ENCODE measurements around the gene UBALD1. TPM values are rescaled to one million over a fixed set of nuclear protein-coding genes. Genes with fewer than 3 reads are reported as not detected.
A peak's percentile ranks its signal among the peaks of the same experiment; 100 is the strongest.

UBALD1 gene
- 5.9 TPM for total RNA-seq
- 20.4 TPM for polyA plus RNA-seq
- long read RNA-seq, donor 1, partial matches to known transcripts = 0 of 1 reads
- long read RNA-seq, donor 1, other reads (novel, unspliced or antisense) = 0 of 1 reads
- long read RNA-seq, donor 2 = 0 reads
- long read RNA-seq, donor 3, transcript UBALD1-205 (1 exons, 2,641 nt) = minor isoform, 11 of 23 reads
- long read RNA-seq, donor 3, transcript UBALD1-201 (3 exons, 1,413 nt) = major isoform, 12 of 23 reads
- long read RNA-seq, donor 3, partial matches to known transcripts = 0 of 23 reads
- long read RNA-seq, donor 3, other reads (novel, unspliced or antisense) = 0 of 23 reads
- long read RNA-seq, donor 4, transcript UBALD1-205 (1 exons, 2,641 nt) = major isoform, 6 of 9 reads
- long read RNA-seq, donor 4, partial matches to known transcripts = 0 of 9 reads
- long read RNA-seq, donor 4, other reads (novel, unspliced or antisense) = 0 of 9 reads
- long read RNA-seq, donor 5, transcript UBALD1-201 (3 exons, 1,413 nt) = minor isoform, 12 of 28 reads
- long read RNA-seq, donor 5, transcript UBALD1-205 (1 exons, 2,641 nt) = major isoform, 16 of 28 reads
- long read RNA-seq, donor 5, partial matches to known transcripts = 0 of 28 reads
- long read RNA-seq, donor 5, other reads (novel, unspliced or antisense) = 0 of 28 reads
- long read RNA-seq, donor 6, transcript UBALD1-201 (3 exons, 1,413 nt) = major isoform, 8 of 13 reads
- long read RNA-seq, donor 6, partial matches to known transcripts = 0 of 13 reads
- long read RNA-seq, donor 6, other reads (novel, unspliced or antisense) = 0 of 13 reads
- long read RNA-seq, donor 7, transcript UBALD1-201 (3 exons, 1,413 nt) = major isoform, 14 of 27 reads
- long read RNA-seq, donor 7, transcript UBALD1-205 (1 exons, 2,641 nt) = minor isoform, 11 of 27 reads
- long read RNA-seq, donor 7, partial matches to known transcripts = 0 of 27 reads
- long read RNA-seq, donor 7, other reads (novel, unspliced or antisense) = 0 of 27 reads
- long read RNA-seq, donor 8, transcript UBALD1-205 (1 exons, 2,641 nt) = major isoform, 7 of 9 reads
- long read RNA-seq, donor 8, partial matches to known transcripts = 0 of 9 reads
- long read RNA-seq, donor 8, other reads (novel, unspliced or antisense) = 0 of 9 reads
- long read RNA-seq, donor 9, transcript UBALD1-205 (1 exons, 2,641 nt) = minor isoform, 5 of 15 reads
- long read RNA-seq, donor 9, transcript UBALD1-201 (3 exons, 1,413 nt) = major isoform, 9 of 15 reads
- long read RNA-seq, donor 9, partial matches to known transcripts = 0 of 15 reads
- long read RNA-seq, donor 9, other reads (novel, unspliced or antisense) = 0 of 15 reads
- long read RNA-seq, donor 10, transcript UBALD1-201 (3 exons, 1,413 nt) = major isoform, 7 of 13 reads
- long read RNA-seq, donor 10, transcript UBALD1-205 (1 exons, 2,641 nt) = minor isoform, 6 of 13 reads
- long read RNA-seq, donor 10, partial matches to known transcripts = 0 of 13 reads
- long read RNA-seq, donor 10, other reads (novel, unspliced or antisense) = 0 of 13 reads

GRCh38 chr16:4614571-4615383 is at the start of gene UBALD1:
TSS of gene UBALD1 (minus strand) at chr16:4614888. CDS start at chr16:4614797, 91 bp downstream.
- Histone ChIP-seq H3K27me3 (ENCODE audit: control insufficient read depth in 2 of 2, insufficient read depth in 1 of 2, low read length in 1 of 2) (no peaks in the 10 kb centered on the region), H3K27ac (ENCODE audit: low read depth in 1 of 2, low read length in 1 of 2) (peak within 1 kb of the TSS; percentile 88 to 96), H3K4me1 (ENCODE audit: control insufficient read depth in 2 of 2, insufficient read depth in 2 of 2, low read length in 2 of 2) (peaks cover 20 to 44% of the 10 kb centered on the region in 2 donors), H3K36me3 (ENCODE audit: control insufficient read depth in 2 of 2, insufficient read depth in 2 of 2, low read length in 1 of 2) (peaks cover 2 to 3% of the 10 kb centered on the region in 2 donors), H3K9me3 (ENCODE audit: control insufficient read depth in 2 of 2, insufficient read depth in 1 of 2, low read length in 1 of 2) (no peaks in the 10 kb centered on the region), H3K4me3 (ENCODE audit: low read length in 2 of 2) (peak within 1 kb of the TSS; percentile 53 to 77)
- WGBS = 11% methylated on average over 100 of the region's 100 CpGs
- DNase-seq (ENCODE audit: low read depth in 6 of 9, low spot score in 9 of 9) = peak in 7 of 9 donors; percentile 58 to 85 (median 67)

DNA sequence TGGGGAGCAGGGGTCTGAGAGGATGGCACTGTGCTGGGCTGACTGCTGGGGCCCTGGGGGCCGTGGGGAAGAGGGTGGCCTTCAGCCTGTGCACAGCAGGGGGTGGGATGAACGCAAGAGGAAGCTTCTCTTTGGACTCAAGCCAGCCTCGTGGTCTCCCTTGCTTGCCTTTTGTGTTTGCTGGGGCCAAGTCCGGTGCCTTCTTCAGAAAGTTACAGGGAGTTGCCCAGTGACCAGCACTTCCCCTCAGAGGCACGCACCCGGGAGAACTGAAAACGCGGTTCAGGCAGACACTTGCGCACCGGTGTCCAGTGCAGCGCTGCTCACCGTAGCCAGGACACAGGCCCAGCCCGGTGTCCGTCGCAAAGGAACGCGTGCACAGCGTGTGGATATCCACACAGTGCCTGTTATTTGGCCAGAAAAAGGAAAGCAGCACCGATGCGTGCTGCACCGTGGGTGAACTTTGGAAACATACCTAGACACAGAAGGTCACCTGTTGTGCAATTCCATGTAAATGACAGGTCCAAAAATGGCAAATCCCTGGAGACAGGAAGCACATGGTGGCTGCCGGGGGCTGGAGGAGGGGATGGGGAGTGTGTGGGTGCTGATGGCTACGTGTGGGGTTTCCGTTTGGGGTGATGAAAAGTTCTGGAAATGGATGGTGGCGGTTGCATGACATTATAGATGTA is 49.2 kb upstream of the UBALD1 start:
- WGBS = 55% methylated on average over 25 of the region's 25 CpGs
- H3K27me3 ChIP-seq (ENCODE audit: control insufficient read depth in 2 of 2, insufficient read depth in 1 of 2, low read length in 1 of 2) = no peaks in the 10 kb centered on the region
- H3K9me3 ChIP-seq (ENCODE audit: control insufficient read depth in 2 of 2, insufficient read depth in 1 of 2, low read length in 1 of 2) = no peaks in the 10 kb centered on the region
- H3K36me3 ChIP-seq (ENCODE audit: control insufficient read depth in 2 of 2, insufficient read depth in 2 of 2, low read length in 1 of 2) = peaks cover 33 to 38% of the 10 kb centered on the region in 2 donors
- H3K4me1 ChIP-seq (ENCODE audit: control insufficient read depth in 2 of 2, insufficient read depth in 2 of 2, low read length in 2 of 2) = peaks cover 45 to 57% of the 10 kb centered on the region in 2 donors
- no peak overlapping the region for H3K4me3 ChIP-seq (ENCODE audit: low read length in 2 of 2)
- no peak for DNase-seq (ENCODE audit: low read depth in 6 of 9, low spot score in 9 of 9)
- H3K27ac ChIP-seq (ENCODE audit: low read depth in 1 of 2, low read length in 1 of 2) = peak overlapping the region in 1 of 2 donors; percentile 25

DNA sequence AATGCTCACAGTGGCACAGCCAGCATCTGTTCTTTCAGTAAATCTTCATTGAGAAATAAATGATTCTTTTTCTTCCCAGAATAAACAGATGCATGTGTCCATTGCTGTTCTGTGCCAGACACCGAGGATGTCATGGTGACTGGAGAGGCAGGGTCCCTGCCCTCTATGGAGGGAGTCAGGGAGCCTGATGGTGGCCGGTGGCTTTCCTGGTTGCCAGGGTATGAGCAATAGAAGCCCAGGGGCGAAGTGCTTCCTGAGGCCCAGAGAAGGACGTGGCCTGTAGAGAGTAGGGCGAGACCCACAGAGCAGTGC is 48.7 kb upstream of the UBALD1 start:
- Histone ChIP-seq H3K27ac (ENCODE audit: low read depth in 1 of 2, low read length in 1 of 2) (peak overlapping the region in 1 of 2 donors; percentile 25), H3K4me1 (ENCODE audit: control insufficient read depth in 2 of 2, insufficient read depth in 2 of 2, low read length in 2 of 2) (peaks cover 45 to 57% of the 10 kb centered on the region in 2 donors), H3K4me3 (ENCODE audit: low read length in 2 of 2) (no peak overlapping the region), H3K27me3 (ENCODE audit: control insufficient read depth in 2 of 2, insufficient read depth in 1 of 2, low read length in 1 of 2) (no peaks in the 10 kb centered on the region), H3K9me3 (ENCODE audit: control insufficient read depth in 2 of 2, insufficient read depth in 1 of 2, low read length in 1 of 2) (no peaks in the 10 kb centered on the region), H3K36me3 (ENCODE audit: control insufficient read depth in 2 of 2, insufficient read depth in 2 of 2, low read length in 1 of 2) (peaks cover 33 to 37% of the 10 kb centered on the region in 2 donors)
- WGBS = 62% methylated on average over 5 of the region's 5 CpGs
- DNase-seq (ENCODE audit: low read depth in 6 of 9, low spot score in 9 of 9) = no peak

DNA sequence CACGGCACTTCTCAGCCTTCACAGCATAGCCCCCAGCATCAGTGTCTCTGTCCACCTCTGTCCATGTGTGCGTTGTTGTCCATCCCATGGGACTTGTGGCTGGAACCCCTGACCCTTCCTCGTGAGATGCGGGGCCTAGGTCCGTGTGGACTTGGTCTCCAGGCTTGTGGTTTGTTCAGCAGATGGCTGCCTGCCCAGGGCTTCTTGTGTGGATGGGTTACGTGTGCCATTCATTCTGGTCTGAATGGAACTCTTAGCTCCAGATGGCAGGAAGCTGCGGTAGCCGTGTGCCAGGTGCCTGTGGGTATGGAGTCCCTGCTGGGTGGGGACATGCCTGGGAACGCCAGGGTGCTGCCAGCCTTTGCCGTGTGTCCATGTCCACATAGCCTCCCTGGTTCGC is 47.0 kb upstream of the UBALD1 start:
- H3K9me3 ChIP-seq (ENCODE audit: control insufficient read depth in 2 of 2, insufficient read depth in 1 of 2, low read length in 1 of 2) = no peaks in the 10 kb centered on the region
- H3K4me1 ChIP-seq (ENCODE audit: control insufficient read depth in 2 of 2, insufficient read depth in 2 of 2, low read length in 2 of 2) = peaks cover 45 to 57% of the 10 kb centered on the region in 2 donors
- H3K27me3 ChIP-seq (ENCODE audit: control insufficient read depth in 2 of 2, insufficient read depth in 1 of 2, low read length in 1 of 2) = no peaks in the 10 kb centered on the region
- H3K27ac ChIP-seq (ENCODE audit: low read depth in 1 of 2, low read length in 1 of 2) = peak overlapping the region in 1 of 2 donors; percentile 33
- H3K4me3 ChIP-seq (ENCODE audit: low read length in 2 of 2) = no peak overlapping the region
- no peak for DNase-seq (ENCODE audit: low read depth in 6 of 9, low spot score in 9 of 9)
- 13% methylated on average over 11 of the region's 11 CpGs for WGBS
- H3K36me3 ChIP-seq (ENCODE audit: control insufficient read depth in 2 of 2, insufficient read depth in 2 of 2, low read length in 1 of 2) = peaks cover 30 to 33% of the 10 kb centered on the region in 2 donors

GRCh38 chr16:4660454-4661007 is 45.8 kb upstream of the UBALD1 start:
- 13% methylated on average over 18 of the region's 18 CpGs for whole genome bisulfite sequencing
- H3K9me3 ChIP-seq (ENCODE audit: control insufficient read depth in 2 of 2, insufficient read depth in 1 of 2, low read length in 1 of 2) = no peaks in the 10 kb centered on the region
- peaks cover 44 to 52% of the 10 kb centered on the region in 2 donors for H3K4me1 ChIP-seq (ENCODE audit: control insufficient read depth in 2 of 2, insufficient read depth in 2 of 2, low read length in 2 of 2)
- peak overlapping the region; percentile 55 to 62 for H3K27ac ChIP-seq (ENCODE audit: low read depth in 1 of 2, low read length in 1 of 2)
- peak in 1 of 9 donors; percentile 65 for DNase-seq (ENCODE audit: low read depth in 6 of 9, low spot score in 9 of 9)
- H3K27me3 ChIP-seq (ENCODE audit: control insufficient read depth in 2 of 2, insufficient read depth in 1 of 2, low read length in 1 of 2) = no peaks in the 10 kb centered on the region
- H3K4me3 ChIP-seq (ENCODE audit: low read length in 2 of 2) = no peak overlapping the region
- H3K36me3 ChIP-seq (ENCODE audit: control insufficient read depth in 2 of 2, insufficient read depth in 2 of 2, low read length in 1 of 2) = peaks cover 33 to 34% of the 10 kb centered on the region in 2 donors

- WGBS = 96% methylated on average over 29 of the region's 29 CpGs
- Histone ChIP-seq H3K4me3 (ENCODE audit: low read length in 2 of 2) (no peak overlapping the region), H3K27me3 (ENCODE audit: control insufficient read depth in 2 of 2, insufficient read depth in 1 of 2, low read length in 1 of 2) (no peaks in the 10 kb centered on the region), H3K27ac (ENCODE audit: low read depth in 1 of 2, low read length in 1 of 2) (peak overlapping the region in 1 of 2 donors; percentile 58), H3K36me3 (ENCODE audit: control insufficient read depth in 2 of 2, insufficient read depth in 2 of 2, low read length in 1 of 2) (peaks cover 41 to 43% of the 10 kb centered on the region in 2 donors), H3K4me1 (ENCODE audit: control insufficient read depth in 2 of 2, insufficient read depth in 2 of 2, low read length in 2 of 2) (peaks cover 35 to 43% of the 10 kb centered on the region in 2 donors), H3K9me3 (ENCODE audit: control insufficient read depth in 2 of 2, insufficient read depth in 1 of 2, low read length in 1 of 2) (no peaks in the 10 kb centered on the region)
- DNase-seq (ENCODE audit: low read depth in 6 of 9, low spot score in 9 of 9) = no peak
Measured at GRCh38 chr16:4659363-4660353, 45.0 kb upstream of the UBALD1 start.

All from thymus (tissue), 14 donors.